CD14-positive monocyte (primary cell): ENCODE results near the gene EEIG1. TPM values are rescaled to one million over a fixed set of nuclear protein-coding genes. Genes with fewer than 3 reads are reported as not detected.

Experiments
- DNase-seq, 3 donors: peaks; one replicate each; pipeline ENCODE4 v3.0.0-alpha.2; 2011 to 2022
- H2AFZ ChIP-seq: 2 replicates; pipeline ENCODE4 v1.6.0; 2012; ENCODE audit warnings: mild to moderate bottlenecking, low read depth, low read length, inconsistent platforms; ENCODE audit not compliant: insufficient read depth, poor library complexity, severe bottlenecking
- H3K27ac ChIP-seq, 2 donors: 1 replicate in 1 of 2; 2 replicates in 1 of 2; pipeline ENCODE4 v1.5.1; 2012 to 2013; ENCODE audit warnings: low read length in 2 of 2, control low read depth in 1 of 2, inconsistent platforms in 1 of 2, low read depth in 1 of 2, mild to moderate bottlenecking in 1 of 2
- H3K27me3 ChIP-seq, 2 donors: one replicate each; pipeline versions ENCODE4 v1.6.0 to v1.6.1; 2011 to 2013; ENCODE audit warnings: low read length in 2 of 2; ENCODE audit not compliant: control insufficient read depth in 2 of 2, insufficient read depth in 2 of 2
- H3K36me3 ChIP-seq, 2 donors: replicated peaks in 1 of 2; 1 replicate in 1 of 2; 2 replicates in 1 of 2; pipeline versions ENCODE4 v1.5.1 to v1.6.1; 2012 to 2013; ENCODE audit warnings: low read length in 2 of 2, control low read depth in 1 of 2, inconsistent platforms in 1 of 2, mild to moderate bottlenecking in 1 of 2; ENCODE audit not compliant: insufficient read depth in 2 of 2, control insufficient read depth in 1 of 2
- H3K4me1 ChIP-seq, 2 donors: 1 replicate in 1 of 2; 2 replicates in 1 of 2; pipeline versions ENCODE4 v1.5.1 to v1.6.1; 2012 to 2013; ENCODE audit warnings: low read length in 2 of 2, control low read depth in 1 of 2, inconsistent platforms in 1 of 2, mild to moderate bottlenecking in 1 of 2, moderate library complexity in 1 of 2; ENCODE audit not compliant: insufficient read depth in 2 of 2, control insufficient read depth in 1 of 2
- H3K4me2 ChIP-seq: replicated peaks from 2 replicates; pipeline ENCODE3; 2012; ENCODE audit warnings: low read length, moderate library complexity, mild to moderate bottlenecking; ENCODE audit not compliant: poor library complexity, severe bottlenecking; ENCODE audit errors: extremely low read depth
- H3K4me3 ChIP-seq, 3 experiments: fragments of 200-600 bp in 1 of 3; sonication (generic) in 1 of 3; replicated peaks in 1 of 3; 1 replicate in 2 of 3; 2 replicates in 1 of 3; pipeline ENCODE4 v1.5.1; 2011 to 2013; ENCODE audit warnings: low read length in 3 of 3, mild to moderate bottlenecking in 3 of 3, control low read depth in 2 of 3, low read depth in 2 of 3, inconsistent platforms in 1 of 3, moderate library complexity in 1 of 3
- H3K79me2 ChIP-seq: 2 replicates; pipeline ENCODE4 v1.6.0; 2012; ENCODE audit warnings: mild to moderate bottlenecking, control low read depth, inconsistent platforms, low read length, moderate library complexity; ENCODE audit not compliant: insufficient read depth
- H3K9ac ChIP-seq: 2 replicates; pipeline ENCODE4 v1.6.0; 2017; ENCODE audit warnings: low read length, mild to moderate bottlenecking; ENCODE audit not compliant: insufficient read depth, poor library complexity, severe bottlenecking
- H3K9me3 ChIP-seq, 2 donors: replicated peaks in 1 of 2; 1 replicate in 1 of 2; 2 replicates in 1 of 2; pipeline versions ENCODE4 v1.5.1 to v1.6.1; 2012 to 2013; ENCODE audit warnings: low read length in 2 of 2, control low read depth in 1 of 2; ENCODE audit not compliant: control insufficient read depth in 1 of 2, insufficient read depth in 1 of 2
- H4K20me1 ChIP-seq: 2 replicates; pipeline ENCODE4 v1.6.0; 2012; ENCODE audit warnings: mild to moderate bottlenecking, low read length, control low read depth, moderate library complexity; ENCODE audit not compliant: insufficient read depth
- H3K27ac Mint-ChIP-seq, 7 donors: one replicate each; pipeline ENCODE4 v1.8.0; 2020; ENCODE audit warnings: mild to moderate bottlenecking in 7 of 7, mixed read lengths in 7 of 7, moderate library complexity in 6 of 7, inconsistent platforms in 2 of 7
- H3K27me3 Mint-ChIP-seq, 3 donors: one replicate each; pipeline ENCODE4 v1.8.0; 2021 to 2022; ENCODE audit warnings: low read depth in 3 of 3, mild to moderate bottlenecking in 3 of 3, mixed read lengths in 3 of 3, moderate library complexity in 3 of 3, inconsistent platforms in 1 of 3
- H3K36me3 Mint-ChIP-seq, 2 donors: one replicate each; pipeline ENCODE4 v1.8.0; 2020; ENCODE audit warnings: mixed read lengths in 2 of 2, inconsistent platforms in 1 of 2, mild to moderate bottlenecking in 1 of 2
- H3K4me1 Mint-ChIP-seq: one replicate; pipeline ENCODE4 v1.8.0; 2020; ENCODE audit warnings: mild to moderate bottlenecking, mixed read lengths
- H3K4me3 Mint-ChIP-seq, 2 donors: one replicate each; pipeline ENCODE4 v1.8.0; 2020; ENCODE audit warnings: mild to moderate bottlenecking in 2 of 2, mixed read lengths in 2 of 2, moderate library complexity in 1 of 2
- H3K9me3 Mint-ChIP-seq, 7 donors: one replicate each; pipeline ENCODE4 v1.8.0; 2020 to 2022; ENCODE audit warnings: mixed read lengths in 7 of 7, mild to moderate bottlenecking in 6 of 7, moderate library complexity in 6 of 7, inconsistent platforms in 2 of 7
- CTCF ChIP-seq: fragments of 200-600 bp; IDR thresholded peaks from one replicate; pipeline ENCODE4 v1.8.0; 2022; ENCODE audit warnings: antibody characterized with exemption, mild to moderate bottlenecking
- WGBS: methylation state at CpG from one replicate; pipeline ENCODE4 v1.1.5; 2013; ENCODE audit warnings: missing lambda C conversion rate; ENCODE audit not compliant: insufficient coverage; 5-methylcytosine and 5-hydroxymethylcytosine counted together
- intact Hi-C, 2 donors: fragments of 100-400 bp; cut with micrococcal nuclease; formaldehyde crosslinking; loops; one replicate each; pipeline versions ENCODE4 v1.15.0 to v1.15.1; 2023
- polyA plus RNA-seq, 3 donors: library from polyadenylated mRNA; depleted of rRNA in 1 of 3; unstranded in 2 of 3; stranded (reverse) in 1 of 3; fragments of 300-500 nt in 2 of 3; fragments of >200 nt in 1 of 3; fragmentation: Illumina TruSeq in 2 of 3; gene quantifications; 1 replicate in 2 of 3; 2 replicates in 1 of 3; pipeline ENCODE4 v1.2.3, GENCODE V29; 2012 to 2021

Gene EEIG1
- polyA plus RNA-seq, 3 donors = 0.86 to 2.3 (median 2.1) TPM

GRCh38 chr9:127937388-127938297 is 43.1 kb downstream of the EEIG1 start, which contains the start of gene DPM2:
DPM2 (minus strand) TSS chr9:127937854; CDS start chr9:127937820, 34 bp downstream.
- H3K36me3 Mint-ChIP-seq = peaks cover 16 to 36% of the 10 kb centered on the region in 2 donors
- H3K9me3 Mint-ChIP-seq = no peaks in the 10 kb centered on the region
- Histone ChIP-seq H3K9me3 (no peaks in the 10 kb centered on the region), H3K4me3 (peak within 1 kb of the TSS; percentile 56 to 89 (median 69)), H3K4me2 (peak within 1 kb of the TSS; percentile 93), H3K27ac (peak within 1 kb of the TSS; percentile 20 to 84), H4K20me1 (peaks cover 30% of the 10 kb centered on the region), H2AFZ (peak within 1 kb of the TSS; percentile 89), H3K4me1 (peaks cover 27 to 33% of the 10 kb centered on the region in 2 donors), H3K79me2 (peaks cover 24% of the 10 kb centered on the region), H3K9ac (peak within 1 kb of the TSS; percentile 68), H3K27me3 (no peaks in the 10 kb centered on the region), H3K36me3 (peaks cover 2 to 9% of the 10 kb centered on the region in 2 donors)
- peaks cover 0 to 6% (median 3%) of the 10 kb centered on the region in 3 donors for H3K27me3 Mint-ChIP-seq
- peaks cover 39% of the 10 kb centered on the region for H3K4me1 Mint-ChIP-seq
- WGBS = 2% methylated on average over 44 of the region's 60 CpGs
- TF ChIP-seq CTCF = no peak
- peak; percentile 65 to 73 (median 72) for DNase-seq
- intact Hi-C loops = no loop called here
- peak within 1 kb of the TSS; percentile 95 to 100 for H3K4me3 Mint-ChIP-seq
- H3K27ac Mint-ChIP-seq = peak within 1 kb of the TSS; percentile 86 to 96 (median 93)

GRCh38 chr9:127937056-127937387 is 43.8 kb downstream of the EEIG1 start:
- WGBS = 0% methylated on average over 3 of the region's 7 CpGs
- no peaks in the 10 kb centered on the region for H3K9me3 ChIP-seq
- DNase-seq = no peak
- H3K4me3 Mint-ChIP-seq = peak overlapping the region; percentile 95 to 100
- H4K20me1 ChIP-seq = peaks cover 30% of the 10 kb centered on the region
- H3K79me2 ChIP-seq = peaks cover 24% of the 10 kb centered on the region
- H3K36me3 Mint-ChIP-seq = peaks cover 16 to 36% of the 10 kb centered on the region in 2 donors
- H3K9ac ChIP-seq = peak overlapping the region; percentile 68
- peaks cover 2 to 9% of the 10 kb centered on the region in 2 donors for H3K36me3 ChIP-seq
- H3K27ac Mint-ChIP-seq = peak overlapping the region; percentile 86 to 96 (median 93)
- no peak for TF ChIP-seq CTCF
- intact Hi-C loops = no loop called here
- peak overlapping the region; percentile 20 to 84 for H3K27ac ChIP-seq
- no peaks in the 10 kb centered on the region for H3K9me3 Mint-ChIP-seq
- peaks cover 39% of the 10 kb centered on the region for H3K4me1 Mint-ChIP-seq
- H3K4me1 ChIP-seq = peaks cover 27 to 33% of the 10 kb centered on the region in 2 donors
- H3K4me2 ChIP-seq = peak overlapping the region; percentile 93
- H3K27me3 Mint-ChIP-seq = peaks cover 3 to 6% (median 5%) of the 10 kb centered on the region in 3 donors
- peak overlapping the region; percentile 89 for H2AFZ ChIP-seq
- no peaks in the 10 kb centered on the region for H3K27me3 ChIP-seq
- peak overlapping the region; percentile 56 to 89 (median 69) for H3K4me3 ChIP-seq
